ENCODE results near the gene NTM. TPM values are rescaled to one million over a fixed set of nuclear protein-coding genes. Genes with fewer than 3 reads are reported as not detected.

Gene NTM
- total and polyA plus RNA-seq, 2 of the 8 experiments (the other 6 are each of a cell fraction or from before 2014, with no cell fraction given): 13.4 to 20.0 TPM

- Histone ChIP-seq H3K4me3 (ENCODE audit: extremely low read depth in 1 of 4, insufficient read depth in 2 of 4, low read depth in 3 of 4, low read length in 4 of 4) (no peak overlapping the region), H3K9me3 (ENCODE audit: insufficient read depth in 2 of 2, low read depth in 1 of 2, low read length in 1 of 2) (no peaks in the 10 kb centered on the region), H3K4ac (replicated peaks; ENCODE audit: insufficient read length, low read depth, low read length) (no peak overlapping the region), H3K79me2 (ENCODE audit: control insufficient read depth in 1 of 2, insufficient read depth in 2 of 2, low read length in 2 of 2) (no peaks in the 10 kb centered on the region), H3K4me1 (replicated peaks in 1 of 4; ENCODE audit: control insufficient read depth in 3 of 4, insufficient read depth in 4 of 4, low read length in 3 of 4) (0 out of 7 replicates have a peak, but pooled peaks cover 0 to 2% (median 0%) of the 10 kb centered on the region in 4 experiments), H4K8ac (ENCODE audit: extremely low read depth, insufficient read depth, low read length) (no peak overlapping the region), H3K4me2 (ENCODE audit: insufficient read depth in 1 of 2, low read depth in 2 of 2, low read length in 2 of 2) (no peak overlapping the region), H2BK20ac (ENCODE audit: low read length) (no peak overlapping the region), H4K5ac (ENCODE audit: insufficient read length, low read depth, low read length) (no peak overlapping the region), H2BK12ac (ENCODE audit: low read depth, low read length) (no peak overlapping the region), H2AK5ac (ENCODE audit: low read depth, low read length) (no peak overlapping the region), H3K79me1 (ENCODE audit: low read depth, low read length) (no peaks in the 10 kb centered on the region), H2BK5ac (ENCODE audit: low read depth, low read length) (no peak overlapping the region), H4K91ac (replicated peaks; ENCODE audit: insufficient read length, low read length) (no peak overlapping the region), H3K9ac (replicated peaks in 1 of 4; ENCODE audit: extremely low read depth in 1 of 4, low read depth in 3 of 4, low read length in 3 of 4) (no peak overlapping the region), H3K23ac (ENCODE audit: insufficient read length) (no peak overlapping the region), H3K27me3 (replicated peaks in 1 of 4; ENCODE audit: control insufficient read depth in 3 of 4, extremely low read depth in 1 of 4, insufficient read depth in 3 of 4, low read length in 3 of 4) (no peaks in the 10 kb centered on the region), H2AFZ (ENCODE audit: low read length) (no peak overlapping the region), H2BK15ac (ENCODE audit: low read length) (no peak overlapping the region), H3K14ac (ENCODE audit: insufficient read length) (no peak overlapping the region), H3K36me3 (ENCODE audit: control insufficient read depth in 2 of 4, insufficient read depth in 4 of 4, low read length in 3 of 4) (no peaks in the 10 kb centered on the region), H3K18ac (ENCODE audit: extremely low read depth, low read length) (no peak overlapping the region), H3K27ac (ENCODE audit: low read depth, low read length) (no peak overlapping the region), H4K20me1 (replicated peaks in 1 of 2; ENCODE audit: control insufficient read depth in 1 of 2, insufficient read depth in 2 of 2, low read length in 2 of 2) (no peaks in the 10 kb centered on the region), H2BK120ac (replicated peaks; ENCODE audit: low read depth, low read length) (no peak overlapping the region), H3K23me2 (ENCODE audit: low read depth, low read length) (no peaks in the 10 kb centered on the region), H3K56ac (replicated peaks; ENCODE audit: insufficient read length, low read depth, low read length) (no peak overlapping the region)
- FAIRE-seq (no peak), DNase-seq (ENCODE audit: low read depth in 1 of 2, low spot score in 2 of 2) (no peak)
- ChIA-PET POLR2A (ENCODE audit: partially characterized antibody) (no interaction called here), CTCF (ENCODE audit: partially characterized antibody) (interaction anchor here (0.9 to 3.4 kb wide), 5 partner anchors 12 to 83 kb away, joined by 4 to 13 read pairs (median 5); no protein-coding TSS in a partner anchor)
- no peak for TF ChIP-seq RXRA (IDR thresholded peaks at IDR 0.05; ENCODE audit: insufficient read depth, low read depth, low read length)
- no peak for TF ChIP-seq TEAD4 (IDR thresholded peaks at IDR 0.05; ENCODE audit: low read depth, low read length)
- no peak for TF ChIP-seq CTCF (IDR thresholded peaks at IDR 0.05; ENCODE audit: control extremely low read depth in 1 of 3, insufficient read depth in 1 of 3, low read depth in 1 of 3, low read length in 3 of 3)
- no peak for TF ChIP-seq SP2 (IDR thresholded peaks at IDR 0.05; ENCODE audit: low read length)
- TF ChIP-seq CEBPB (IDR thresholded peaks at IDR 0.05; ENCODE audit: low read depth, low read length): no peak
- no peak for TF ChIP-seq EP300 (IDR thresholded peaks at IDR 0.05; ENCODE audit: borderline replicate concordance in 1 of 2, low read depth in 2 of 2, low read length in 2 of 2)
- no peak for TF ChIP-seq POLR2A (IDR thresholded peaks at IDR 0.05; ENCODE audit: control extremely low read depth in 1 of 2, low read depth in 2 of 2, low read length in 2 of 2)
- no peak for TF ChIP-seq POU5F1 (IDR thresholded peaks at IDR 0.05; ENCODE audit: low read depth, low read length)
- TF ChIP-seq CBX8 (IDR thresholded peaks at IDR 0.05; ENCODE audit: borderline replicate concordance, low read depth, low read length): no peak
- no peak for TF ChIP-seq NRF1 (IDR thresholded peaks at IDR 0.05; ENCODE audit: low read depth, low read length)
- no peak for TF ChIP-seq CBX5 (IDR thresholded peaks at IDR 0.05; ENCODE audit: low read depth, low read length)
- TF ChIP-seq ASH2L (IDR thresholded peaks at IDR 0.05; ENCODE audit: low read length): no peak
- no peak for TF ChIP-seq CHD2 (IDR thresholded peaks at IDR 0.05; ENCODE audit: low read length)
- WGBS, 2 experiments (ENCODE audit: extremely low coverage in 1 of 2, insufficient coverage in 1 of 2, insufficient read length in 1 of 2, insufficient replicate concordance in 2 of 2, low coverage in 1 of 2, low lambda C conversion rate in 2 of 2, missing lambda C conversion rate in 1 of 2): 94% methylated on average over 4 of the region's 4 CpGs; no CpG with 5 or more reads in 1 of the 2 experiments
Measured at GRCh38 chr11:131491503-131491902, 121.1 kb downstream of the NTM start.
